GM12873 (cell line): ENCODE data around the gene LAMA1.

ENCODE experiments used
- CTCF ChIP-seq: IDR thresholded peaks from 2 replicates; pipeline ENCODE4 v1.5.1; 2012; ENCODE audit warnings: low read depth, mild to moderate bottlenecking, moderate library complexity, low read length, control low read depth; ENCODE audit not compliant: insufficient read depth; ENCODE audit errors: missing control alignments

The LAMA1 gene

DNA sequence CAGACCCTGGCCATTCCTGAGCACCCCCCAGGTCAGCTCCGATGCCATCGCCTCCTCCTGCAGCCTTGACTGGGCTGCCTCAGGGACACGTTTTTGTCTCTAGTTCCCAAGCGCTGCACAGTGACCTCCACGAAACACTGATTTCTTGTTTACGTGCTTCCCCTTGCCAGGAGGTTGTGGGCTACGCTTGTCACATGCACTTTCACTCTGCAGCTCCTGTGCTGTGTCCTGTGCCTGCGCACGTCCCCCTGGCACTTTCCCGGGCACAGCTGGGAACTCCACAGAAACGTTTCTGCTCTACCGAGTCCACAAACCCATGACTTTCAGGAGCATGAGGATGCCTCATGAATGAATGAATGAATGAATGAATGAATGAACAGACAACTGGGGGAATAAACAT, 160.6 kb downstream of the LAMA1 start:
- no peak for TF ChIP-seq CTCF

DNA sequence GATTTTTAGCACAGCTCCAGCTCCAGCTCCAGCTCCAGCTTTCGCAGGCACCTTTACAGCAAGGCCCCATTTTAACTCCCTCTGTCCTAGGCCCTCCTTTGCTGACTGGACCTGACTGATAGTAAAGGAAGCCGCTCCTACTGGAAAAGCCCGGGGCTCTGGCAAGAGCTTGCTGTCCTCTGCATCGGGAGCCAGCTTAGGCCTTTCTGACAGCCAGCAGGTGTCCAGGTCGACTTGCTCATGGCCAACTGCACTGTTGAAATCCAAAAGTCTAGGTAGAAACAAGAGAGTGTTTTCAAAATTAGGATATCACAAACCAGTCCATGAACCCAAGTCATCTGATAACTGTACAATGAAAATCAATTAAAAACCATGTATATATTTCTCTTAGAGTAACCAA, 161.1 kb downstream of the LAMA1 start:
- no peak for TF ChIP-seq CTCF

GRCh38 chr18:6955304-6955703, 162.3 kb downstream of the LAMA1 start:
- no peak for TF ChIP-seq CTCF

- no peak for TF ChIP-seq CTCF
These were observed 163.1 kb downstream of the LAMA1 start for GRCh38 chr18:6954501-6954900.

- no peak for TF ChIP-seq CTCF
These were observed 166.1 kb downstream of the LAMA1 start for GRCh38 chr18:6951336-6952090.

DNA sequence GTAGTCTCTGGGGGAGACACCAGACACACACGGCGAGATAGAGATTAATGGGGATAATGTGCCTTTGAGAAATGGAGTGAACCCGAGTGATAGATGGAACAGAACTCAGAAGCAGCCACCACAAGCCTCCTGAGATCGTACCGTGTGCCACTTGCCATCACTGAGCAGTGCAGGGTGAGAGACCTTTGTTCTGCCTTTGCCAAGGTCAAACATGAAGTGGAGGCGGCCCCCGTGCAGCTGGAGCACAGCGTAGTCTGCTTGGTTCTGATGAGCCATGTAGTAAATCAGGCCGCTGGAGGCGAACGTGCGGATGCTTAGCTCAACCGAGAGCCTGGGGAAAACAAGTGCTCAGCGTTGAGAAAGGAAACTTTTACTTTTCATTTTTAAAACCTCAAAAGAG, 167.0 kb downstream of the LAMA1 start:
- no peak for TF ChIP-seq CTCF

GRCh38 chr18:6949800-6950586, 167.6 kb downstream of the LAMA1 start:
- no peak for TF ChIP-seq CTCF
